Neural crest cell (in vitro differentiated cells): ENCODE measurements around the gene PLIN4. TPM values are rescaled to one million over a fixed set of nuclear protein-coding genes. Genes with fewer than 3 reads are reported as not detected.

Experiments
- DNase-seq: peaks from one replicate; pipeline ENCODE4 v3.0.0; 2021; ENCODE audit warnings: low read depth, mixed read lengths, low spot score
- H3K27ac Mint-ChIP-seq: one replicate; pipeline ENCODE4 v1.8.0; 2021; ENCODE audit warnings: mild to moderate bottlenecking, mixed read lengths; ENCODE audit not compliant: unreplicated experiment
- H3K27me3 Mint-ChIP-seq: 2 replicates; pipeline ENCODE4 v1.8.0; 2021; ENCODE audit warnings: low read depth, mild to moderate bottlenecking, mixed read lengths
- H3K36me3 Mint-ChIP-seq: 2 replicates; pipeline ENCODE4 v1.8.0; 2021; ENCODE audit warnings: low read depth, mild to moderate bottlenecking, mixed read lengths
- H3K4me1 Mint-ChIP-seq: 2 replicates; pipeline ENCODE4 v1.8.0; 2021; ENCODE audit warnings: mixed read lengths
- H3K4me3 Mint-ChIP-seq: one replicate; pipeline ENCODE4 v1.8.0; 2021; ENCODE audit warnings: mild to moderate bottlenecking, mixed read lengths
- H3K9me3 Mint-ChIP-seq: 2 replicates; pipeline ENCODE4 v1.8.0; 2021; ENCODE audit warnings: mixed read lengths
- total RNA-seq: library from RNA; stranded (reverse); gene quantifications from 2 replicates; pipeline ENCODE4 v1.2.1, GENCODE V29; 2021
- TF ChIP-seq, protein P1 (sequence below): fragments of 200-600 bp; sonication (generic); conservative IDR thresholded peaks from 2 replicates; pipeline ENCODE4 v1.5.0; 2021; ENCODE audit warnings: antibody characterized with exemption, mild to moderate bottlenecking

Gene PLIN4
- total RNA-seq, 1 donor from 2014 or later, result 0.47 TPM

DNA sequence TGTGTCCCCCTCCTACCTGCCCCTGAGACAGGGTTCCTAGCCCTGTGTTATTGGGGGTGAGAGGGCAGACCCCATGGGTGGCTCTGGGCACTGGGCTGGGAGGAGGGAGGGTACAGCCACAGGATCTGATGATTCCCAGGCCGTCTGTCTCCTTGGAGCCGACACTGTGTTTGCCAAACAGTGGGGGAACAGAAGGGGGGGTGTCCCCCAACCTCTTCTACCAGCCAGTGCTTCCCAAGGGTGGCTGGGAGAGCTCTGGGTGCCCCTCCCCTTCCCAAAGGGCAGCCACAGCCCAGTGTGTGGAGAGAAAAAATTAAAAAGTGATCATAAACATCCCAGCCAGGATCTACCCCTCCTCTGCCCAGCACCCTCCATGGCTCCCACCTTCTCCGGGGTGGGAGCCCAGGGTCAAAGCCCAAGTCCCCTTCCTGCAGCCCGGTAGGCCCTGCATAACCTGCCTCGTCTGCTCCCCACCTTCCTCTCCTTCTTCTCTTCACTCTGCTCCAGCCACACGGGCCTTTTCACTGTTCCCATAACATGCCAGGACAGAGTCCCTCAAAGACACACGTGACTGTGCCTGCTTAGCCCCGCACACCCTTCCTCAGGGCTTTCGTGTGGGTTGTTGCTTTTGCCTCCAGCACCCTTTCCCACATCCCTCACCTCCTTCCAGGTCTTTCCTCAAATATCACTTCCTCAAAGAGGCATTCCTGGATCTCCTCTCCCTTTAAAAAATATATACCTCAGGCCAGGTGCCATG lies 1.4 kb upstream of the PLIN4 start:
- Mint-ChIP-seq H3K27ac (no peak overlapping the region), H3K4me1 (no peaks in the 10 kb centered on the region), H3K27me3 (no peaks in the 10 kb centered on the region), H3K4me3 (no peak overlapping the region), H3K9me3 (no peaks in the 10 kb centered on the region), H3K36me3 (no peaks in the 10 kb centered on the region)
- TF ChIP-seq, protein P1, sequence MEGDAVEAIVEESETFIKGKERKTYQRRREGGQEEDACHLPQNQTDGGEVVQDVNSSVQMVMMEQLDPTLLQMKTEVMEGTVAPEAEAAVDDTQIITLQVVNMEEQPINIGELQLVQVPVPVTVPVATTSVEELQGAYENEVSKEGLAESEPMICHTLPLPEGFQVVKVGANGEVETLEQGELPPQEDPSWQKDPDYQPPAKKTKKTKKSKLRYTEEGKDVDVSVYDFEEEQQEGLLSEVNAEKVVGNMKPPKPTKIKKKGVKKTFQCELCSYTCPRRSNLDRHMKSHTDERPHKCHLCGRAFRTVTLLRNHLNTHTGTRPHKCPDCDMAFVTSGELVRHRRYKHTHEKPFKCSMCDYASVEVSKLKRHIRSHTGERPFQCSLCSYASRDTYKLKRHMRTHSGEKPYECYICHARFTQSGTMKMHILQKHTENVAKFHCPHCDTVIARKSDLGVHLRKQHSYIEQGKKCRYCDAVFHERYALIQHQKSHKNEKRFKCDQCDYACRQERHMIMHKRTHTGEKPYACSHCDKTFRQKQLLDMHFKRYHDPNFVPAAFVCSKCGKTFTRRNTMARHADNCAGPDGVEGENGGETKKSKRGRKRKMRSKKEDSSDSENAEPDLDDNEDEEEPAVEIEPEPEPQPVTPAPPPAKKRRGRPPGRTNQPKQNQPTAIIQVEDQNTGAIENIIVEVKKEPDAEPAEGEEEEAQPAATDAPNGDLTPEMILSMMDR, result no peak
- no peak for DNase-seq

DNA sequence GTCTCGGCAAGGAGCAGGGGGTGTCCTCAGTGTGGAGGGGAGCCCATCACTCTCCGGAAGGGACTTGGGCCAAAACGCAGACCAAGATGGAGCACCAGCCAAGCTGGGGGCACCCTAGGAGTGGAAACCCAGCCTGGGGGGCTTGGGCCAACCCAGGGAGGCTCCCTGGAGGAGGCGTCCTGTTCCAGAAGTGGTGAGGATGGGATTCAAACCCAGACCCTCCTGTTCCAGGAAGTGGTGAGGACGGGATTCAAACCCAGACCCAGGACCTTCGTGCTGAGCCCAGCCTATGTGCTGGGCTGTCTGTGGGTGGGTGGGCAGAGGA lies 848 bp upstream of the PLIN4 start:
- H3K4me1 Mint-ChIP-seq, result no peaks in the 10 kb centered on the region
- DNase-seq, result no peak
- no peak overlapping the region for H3K4me3 Mint-ChIP-seq
- H3K27me3 Mint-ChIP-seq, result no peaks in the 10 kb centered on the region
- H3K36me3 Mint-ChIP-seq, result no peaks in the 10 kb centered on the region
- H3K27ac Mint-ChIP-seq, result no peak overlapping the region
- TF ChIP-seq, protein P1, result no peak
- H3K9me3 Mint-ChIP-seq, result no peaks in the 10 kb centered on the region

DNA sequence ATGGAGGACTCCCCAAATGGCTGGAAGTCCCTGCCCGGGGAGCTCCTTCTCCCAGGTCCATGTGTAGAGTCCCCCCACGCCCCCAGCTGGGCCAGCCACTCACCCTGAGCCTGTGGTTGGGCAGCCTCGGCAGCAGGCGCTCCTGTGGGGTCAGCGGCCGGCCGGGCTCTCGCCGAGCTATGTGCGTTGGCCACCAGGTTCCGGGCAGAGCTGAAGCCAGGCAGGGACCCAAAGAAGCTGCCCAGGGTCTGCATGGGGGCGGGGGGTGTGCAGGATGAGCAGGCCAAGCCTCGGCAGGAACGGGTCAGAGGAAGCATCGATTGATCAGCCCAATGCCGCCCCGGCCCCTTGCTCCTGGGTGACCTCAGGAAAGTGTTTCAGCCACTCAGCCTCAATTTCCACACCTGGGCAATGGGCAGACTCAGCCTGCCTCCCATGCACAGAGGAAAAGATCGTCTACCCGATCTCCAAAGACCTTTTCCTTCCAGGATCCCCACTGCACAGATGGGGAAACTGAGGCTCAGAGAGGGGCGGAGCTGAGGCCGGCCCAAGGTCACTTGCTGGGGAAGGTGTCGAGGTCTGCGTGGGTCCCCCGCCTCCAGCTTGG lies 732 bp downstream of the PLIN4 start:
- Mint-ChIP-seq H3K9me3 (no peaks in the 10 kb centered on the region), H3K4me1 (no peaks in the 10 kb centered on the region)
- DNase-seq, result no peak

DNA sequence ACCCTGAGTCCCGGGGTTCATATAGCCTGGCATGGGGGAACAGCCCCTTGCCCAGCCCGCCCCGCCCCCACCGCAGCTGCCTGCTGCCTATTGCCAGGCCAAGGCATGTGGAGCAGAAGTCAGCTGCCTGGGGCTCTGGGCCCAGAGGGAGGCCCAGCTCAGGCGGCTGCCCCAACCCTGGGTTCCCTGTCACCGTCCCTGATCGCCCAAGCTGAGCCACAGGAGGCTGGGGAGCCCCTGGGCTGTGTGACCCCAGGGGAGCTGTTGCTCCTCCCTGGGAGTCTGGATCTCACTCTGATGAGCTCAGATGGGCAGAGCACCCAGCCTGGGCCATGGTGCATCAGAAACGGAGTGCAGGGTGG lies 1.4 kb downstream of the PLIN4 start:
- no peaks in the 10 kb centered on the region for H3K9me3 Mint-ChIP-seq

More for the DNA sequence above, 732 bp downstream of the PLIN4 start:
- no peaks in the 10 kb centered on the region for H3K36me3 Mint-ChIP-seq
- H3K27me3 Mint-ChIP-seq, result no peaks in the 10 kb centered on the region
- no peak overlapping the region for H3K4me3 Mint-ChIP-seq
- no peak overlapping the region for H3K27ac Mint-ChIP-seq
- TF ChIP-seq, protein P1, result no peak

DNA sequence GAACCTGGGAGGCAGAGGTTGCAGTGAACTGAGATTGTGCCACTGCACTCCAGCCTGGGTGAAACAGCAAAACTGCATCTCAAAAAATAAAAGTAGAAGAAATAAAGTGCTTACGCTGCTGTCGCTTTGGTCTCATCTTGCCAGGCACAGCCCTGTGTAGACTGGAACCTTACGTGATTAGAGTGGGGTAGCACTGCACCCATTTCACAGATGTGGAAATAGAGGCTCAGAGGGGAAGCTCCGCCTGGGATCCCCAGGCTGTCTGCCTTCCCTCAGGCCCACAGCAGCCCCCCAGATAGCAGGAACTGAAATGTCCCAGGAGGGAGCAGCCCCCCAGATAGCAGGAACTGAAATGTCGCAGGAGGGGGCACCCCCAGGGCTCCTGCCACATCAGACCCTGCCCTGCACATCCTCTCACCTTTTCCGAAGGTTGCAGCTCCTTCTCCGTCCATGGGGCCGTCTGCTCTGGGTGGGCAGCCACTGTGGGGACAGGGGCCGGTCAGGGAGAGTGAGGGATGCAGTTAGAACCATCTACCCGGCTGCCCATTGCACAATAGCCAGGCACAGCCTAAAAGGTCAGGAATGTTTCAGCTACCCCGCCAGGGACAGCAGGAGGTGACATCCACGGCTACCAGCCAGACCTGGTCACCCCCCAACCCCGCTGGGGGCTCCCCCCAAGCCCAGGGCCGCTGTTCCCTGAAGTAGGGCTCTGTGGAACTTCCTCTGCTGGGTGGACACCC lies 1.9 kb downstream of the PLIN4 start:
- no peak for DNase-seq
- H3K9me3 Mint-ChIP-seq, result no peaks in the 10 kb centered on the region
- H3K27me3 Mint-ChIP-seq, result no peaks in the 10 kb centered on the region
- H3K4me3 Mint-ChIP-seq, result no peak overlapping the region
- H3K4me1 Mint-ChIP-seq, result no peaks in the 10 kb centered on the region
- TF ChIP-seq, protein P1, result no peak
- H3K27ac Mint-ChIP-seq, result no peak overlapping the region
- H3K36me3 Mint-ChIP-seq, result no peaks in the 10 kb centered on the region

More for the DNA sequence above, 1.4 kb downstream of the PLIN4 start:
- H3K27me3 Mint-ChIP-seq, result no peaks in the 10 kb centered on the region
- H3K36me3 Mint-ChIP-seq, result no peaks in the 10 kb centered on the region
- TF ChIP-seq, protein P1, result no peak
- DNase-seq, result no peak
- H3K4me1 Mint-ChIP-seq, result no peaks in the 10 kb centered on the region
- no peak overlapping the region for H3K27ac Mint-ChIP-seq
- no peak overlapping the region for H3K4me3 Mint-ChIP-seq
